Stimulated activated CD8-positive, alpha-beta memory T cell treated with anti-CD3 and anti-CD28 coated beads, Interleukin-7, amount 100 ng/mL, for 24 hours (primary cell): ENCODE results near the gene CHRNA10.

Experiments used
- DNase-seq: peaks from one replicate; pipeline ENCODE4 v3.0.0-alpha.2; 2020; ENCODE audit warnings: low read depth

CHRNA10 gene, protein sequence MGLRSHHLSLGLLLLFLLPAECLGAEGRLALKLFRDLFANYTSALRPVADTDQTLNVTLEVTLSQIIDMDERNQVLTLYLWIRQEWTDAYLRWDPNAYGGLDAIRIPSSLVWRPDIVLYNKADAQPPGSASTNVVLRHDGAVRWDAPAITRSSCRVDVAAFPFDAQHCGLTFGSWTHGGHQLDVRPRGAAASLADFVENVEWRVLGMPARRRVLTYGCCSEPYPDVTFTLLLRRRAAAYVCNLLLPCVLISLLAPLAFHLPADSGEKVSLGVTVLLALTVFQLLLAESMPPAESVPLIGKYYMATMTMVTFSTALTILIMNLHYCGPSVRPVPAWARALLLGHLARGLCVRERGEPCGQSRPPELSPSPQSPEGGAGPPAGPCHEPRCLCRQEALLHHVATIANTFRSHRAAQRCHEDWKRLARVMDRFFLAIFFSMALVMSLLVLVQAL

DNA sequence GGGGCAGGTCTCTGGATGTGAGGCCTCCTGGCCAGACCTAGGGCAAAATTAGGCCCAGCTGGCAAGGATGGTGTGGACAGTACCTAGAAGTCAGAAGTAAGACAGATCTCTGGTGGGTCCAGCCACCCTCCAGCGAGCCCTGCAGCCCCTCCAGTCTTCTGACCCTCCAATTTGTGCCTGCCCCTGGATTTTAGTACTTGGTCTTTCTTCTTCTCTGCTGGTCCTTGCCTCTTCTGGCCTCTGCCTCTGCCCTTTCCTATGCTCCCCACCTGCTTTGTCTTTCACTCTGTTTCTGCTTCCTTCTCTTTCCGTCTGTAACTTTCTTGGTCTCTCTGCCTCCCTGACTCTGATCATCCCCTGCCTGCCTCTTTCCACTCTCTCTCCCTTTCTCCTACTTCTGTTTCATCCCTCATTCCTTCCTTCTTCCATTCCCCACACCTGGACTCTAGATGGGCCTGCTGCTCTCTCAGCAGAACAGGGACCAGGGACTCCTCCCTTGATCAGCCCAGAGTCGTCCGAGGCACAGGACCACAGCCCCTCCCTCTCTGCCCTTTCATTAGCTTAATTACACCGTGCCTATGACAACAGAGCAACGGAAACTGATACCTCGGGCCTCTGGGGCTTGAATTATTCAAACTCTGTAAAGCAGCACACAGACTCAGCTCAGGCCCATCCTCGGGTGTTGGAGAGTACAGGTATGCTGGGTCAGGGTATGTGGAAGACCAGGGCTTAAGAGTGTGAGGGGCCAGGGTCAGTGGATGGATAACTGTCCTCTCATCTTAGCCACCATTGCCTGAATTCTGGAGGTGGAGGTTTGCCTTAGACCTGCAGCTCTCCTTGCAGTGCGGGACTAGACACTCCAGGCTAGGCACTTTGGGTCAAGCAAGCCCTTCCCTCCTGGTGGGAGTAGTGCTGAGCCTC lies at the start of gene CHRNA10:
TSS of gene CHRNA10 (minus strand) at position 51 of the 921 bp plus-strand sequence. CDS start 72 bp downstream, outside the sequence.
- no peak for DNase-seq

- no peak for DNase-seq
These were observed 41.1 kb upstream of the CHRNA10 start for GRCh38 chr11:3712274-3712673.

- no peak for DNase-seq
These were observed 39.5 kb upstream of the CHRNA10 start for GRCh38 chr11:3710485-3711259.

DNA sequence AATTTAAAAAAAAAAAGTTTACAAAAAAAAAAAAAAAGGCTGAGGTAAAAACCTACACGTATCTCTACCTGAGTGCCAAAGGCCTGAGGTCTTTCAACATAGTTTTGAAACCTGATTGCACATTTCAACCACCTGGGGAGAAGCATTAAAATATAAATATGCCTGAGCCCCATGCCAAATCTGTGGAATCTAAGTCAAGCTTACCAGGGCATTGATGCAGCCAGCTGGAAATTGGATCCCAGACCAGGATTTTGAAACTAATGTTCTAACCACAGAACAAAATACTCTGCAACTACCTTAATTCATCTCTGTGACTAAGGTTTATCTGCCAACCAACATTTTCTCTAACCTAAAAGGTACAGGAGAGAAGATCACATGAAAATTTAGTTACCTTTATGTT lies 38.8 kb upstream of the CHRNA10 start:
- no peak for DNase-seq

DNA sequence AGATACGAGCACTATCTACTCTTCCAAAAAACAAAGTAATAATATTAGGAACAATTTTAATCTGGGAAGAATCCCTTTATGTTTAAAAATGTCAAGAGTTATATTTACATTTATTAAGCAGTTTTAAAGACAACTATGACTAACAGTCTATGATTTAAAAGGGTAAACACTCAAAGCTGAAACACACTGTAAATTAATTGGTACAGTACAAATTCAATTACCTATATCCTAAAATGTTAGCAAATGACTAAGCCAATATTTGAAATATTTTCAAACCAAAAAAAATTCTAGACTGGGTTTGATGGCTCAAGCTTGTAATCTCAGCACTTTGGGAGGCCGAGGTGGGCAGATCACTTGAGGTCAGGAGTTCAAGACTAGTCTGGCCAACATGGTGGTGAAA lies 36.0 kb upstream of the CHRNA10 start:
- no peak for DNase-seq

GRCh38 chr11:3703383-3703782 lies 32.2 kb upstream of the CHRNA10 start:
- no peak for DNase-seq

DNA sequence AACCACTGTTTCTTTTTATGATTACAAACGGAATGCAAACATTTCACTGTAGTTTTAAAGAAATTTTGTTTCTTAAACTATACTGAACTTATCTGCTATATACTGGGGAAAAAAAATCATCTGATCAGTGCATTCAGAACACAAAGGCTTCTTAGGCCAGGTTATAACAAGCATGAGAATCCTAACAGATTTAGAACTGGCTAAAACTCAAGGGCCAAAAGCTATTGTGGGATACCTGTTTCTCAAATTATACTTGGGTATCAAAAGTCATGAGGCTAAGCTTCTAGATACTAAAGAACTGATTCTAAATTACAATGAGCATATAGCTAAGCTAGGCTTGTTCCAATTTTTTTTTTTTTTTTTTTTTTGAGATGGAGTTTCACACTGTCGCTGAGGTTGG lies 29.7 kb upstream of the CHRNA10 start:
- no peak for DNase-seq

- DNase-seq: no peak
These were observed 29.2 kb upstream of the CHRNA10 start for GRCh38 chr11:3700410-3700809.

DNA sequence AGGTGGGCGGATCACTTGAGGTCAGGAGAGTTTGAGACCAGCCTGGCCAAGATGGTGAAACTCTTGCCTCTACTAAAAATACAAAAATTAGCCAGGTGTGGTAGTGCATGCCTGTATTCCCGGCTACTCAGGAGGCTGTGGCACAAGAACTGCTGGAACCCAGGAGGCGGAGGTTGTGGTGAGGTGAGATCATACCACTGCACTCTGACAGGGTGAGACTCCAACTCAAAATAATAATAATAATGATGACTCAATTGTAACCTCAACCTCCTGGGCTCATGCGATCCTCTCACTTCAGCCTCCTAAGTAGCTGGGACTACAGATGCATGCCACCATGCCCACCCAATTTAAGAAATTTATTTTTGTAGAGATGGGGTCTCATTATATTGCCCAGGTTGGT lies 15.6 kb upstream of the CHRNA10 start:
- no peak for DNase-seq

- no peak for DNase-seq
These were observed 14.7 kb upstream of the CHRNA10 start for GRCh38 chr11:3685923-3686322.

- no peak for DNase-seq
These were observed 13.6 kb upstream of the CHRNA10 start for GRCh38 chr11:3684819-3685172.

DNA sequence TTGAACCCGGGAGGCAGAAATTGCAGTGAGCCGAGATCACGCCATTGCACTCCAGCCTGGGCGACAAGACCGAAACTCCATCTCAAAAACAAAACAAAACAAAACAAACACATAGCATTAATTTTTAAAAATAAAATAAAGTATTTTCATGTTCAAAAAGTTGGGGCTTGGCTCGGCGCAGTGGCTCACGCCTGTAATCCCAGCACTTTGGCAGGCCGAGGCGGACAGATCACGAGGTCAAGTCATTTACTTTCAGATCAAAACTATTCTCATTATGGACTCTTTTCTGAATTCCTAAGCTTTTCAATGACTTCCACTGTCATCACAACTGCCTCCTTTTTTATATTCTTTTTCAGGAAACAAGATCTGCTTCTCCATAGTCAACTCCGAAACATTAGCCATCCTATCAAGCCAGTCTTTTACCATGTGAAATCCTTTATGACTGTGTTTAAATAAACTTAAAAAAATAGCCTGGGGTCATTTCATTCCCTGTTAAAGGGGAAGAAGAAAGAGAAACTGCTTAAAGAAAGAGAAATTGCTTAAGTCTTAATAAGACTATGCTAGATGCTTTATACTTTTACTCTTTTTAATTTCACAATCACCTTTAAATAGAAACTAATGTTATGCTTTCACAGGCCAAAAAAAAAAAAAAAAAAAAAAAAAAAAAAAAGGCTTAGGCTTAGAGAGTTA lies 13.1 kb upstream of the CHRNA10 start:
- no peak for DNase-seq

DNA sequence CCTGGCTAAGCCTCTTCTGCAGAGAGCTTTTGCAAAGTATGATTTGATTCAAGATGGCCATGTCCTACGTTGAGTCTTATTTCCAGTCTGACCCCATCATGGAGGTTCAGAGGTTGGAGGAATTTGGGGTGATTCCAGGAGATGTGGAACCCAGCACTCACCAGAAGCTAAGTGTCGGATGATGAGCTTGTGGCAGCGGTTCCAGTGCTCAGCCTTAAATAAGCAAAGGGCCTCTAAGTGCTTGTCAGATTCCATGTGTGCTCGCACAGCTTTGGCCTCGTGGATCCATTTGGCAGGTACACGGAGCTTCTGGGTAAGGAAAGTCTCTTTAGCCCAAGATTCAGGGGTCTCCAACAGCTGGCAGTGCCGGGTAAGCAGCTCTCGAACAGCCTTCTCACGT lies 11.9 kb upstream of the CHRNA10 start:
- no peak for DNase-seq

DNA sequence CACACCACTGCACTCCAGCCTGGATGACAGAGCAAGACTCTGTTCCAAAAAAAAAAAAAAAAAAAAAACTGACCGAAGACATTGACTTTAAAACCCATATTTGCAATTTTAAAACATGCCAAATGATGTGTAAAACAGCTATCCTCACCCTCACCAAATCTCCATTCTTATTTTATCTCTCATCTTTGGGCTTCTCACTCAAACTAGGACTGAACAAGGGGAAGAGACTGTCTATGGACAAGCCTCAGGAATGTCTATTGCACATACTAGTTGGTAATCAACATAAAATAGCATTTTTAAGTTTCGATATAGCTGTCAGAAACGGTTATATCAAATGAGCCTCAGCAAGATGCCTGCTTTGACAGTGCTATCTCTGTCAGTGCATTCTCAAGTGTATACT lies 7.9 kb upstream of the CHRNA10 start:
- no peak for DNase-seq

DNA sequence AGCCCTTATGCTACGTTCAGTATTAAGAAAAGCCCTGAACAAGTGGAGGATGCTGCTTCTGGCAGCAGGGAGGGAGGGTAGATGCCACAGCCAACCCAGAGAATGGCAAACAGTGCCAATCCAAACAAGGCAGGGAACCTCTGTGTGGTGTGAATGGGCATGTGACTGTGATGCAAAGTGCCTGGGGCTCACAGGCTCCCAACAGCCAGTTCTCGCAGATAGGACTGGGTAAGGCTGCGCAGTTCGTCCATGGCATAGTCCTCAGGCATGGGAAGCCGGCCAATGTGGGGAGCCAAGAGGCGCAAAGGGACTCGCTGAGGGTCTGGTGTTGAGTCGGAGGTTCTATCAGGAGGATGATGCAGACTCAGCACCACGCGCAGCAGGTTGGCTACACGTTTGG lies 4.8 kb upstream of the CHRNA10 start:
- no peak for DNase-seq

DNA sequence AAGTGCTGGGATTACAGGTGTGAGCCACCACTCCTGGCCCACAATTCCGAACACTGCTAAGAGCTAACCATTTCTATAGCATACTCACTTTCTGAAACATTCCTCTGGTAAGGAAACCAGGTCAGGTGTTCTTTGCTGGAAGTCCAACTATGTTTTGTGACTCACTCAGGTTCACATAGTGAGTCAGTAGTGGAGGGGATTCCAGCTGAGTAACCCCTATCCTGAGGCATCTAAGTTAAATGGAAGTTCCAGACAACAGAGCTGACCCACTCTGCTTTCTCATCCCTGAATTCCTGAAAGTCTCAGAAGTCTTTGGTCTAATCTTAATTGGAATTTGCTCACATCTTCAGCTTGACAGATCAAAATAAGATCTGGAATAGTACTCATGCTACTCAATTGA lies 3.0 kb upstream of the CHRNA10 start:
- DNase-seq: no peak

GRCh38 chr11:3669742-3670183 lies 1.4 kb downstream of the CHRNA10 start:
- DNase-seq: no peak

DNA sequence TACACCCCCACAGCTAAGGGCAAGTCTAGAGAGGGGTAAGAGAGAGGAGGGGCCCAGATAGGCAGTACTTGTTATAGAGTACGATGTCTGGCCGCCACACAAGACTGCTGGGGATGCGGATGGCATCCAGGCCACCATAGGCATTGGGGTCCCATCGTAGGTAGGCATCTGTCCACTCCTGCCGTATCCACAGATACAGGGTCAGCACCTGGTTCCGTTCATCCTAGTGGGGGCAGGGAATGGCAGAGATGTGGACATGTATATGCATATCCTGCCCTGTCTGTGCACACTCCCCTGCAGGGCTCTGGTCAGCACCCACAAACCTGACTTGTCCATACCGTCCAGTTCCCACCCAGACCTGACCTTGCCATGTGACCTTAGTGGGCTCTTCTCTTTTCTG lies 2.1 kb downstream of the CHRNA10 start:
- no peak for DNase-seq

DNA sequence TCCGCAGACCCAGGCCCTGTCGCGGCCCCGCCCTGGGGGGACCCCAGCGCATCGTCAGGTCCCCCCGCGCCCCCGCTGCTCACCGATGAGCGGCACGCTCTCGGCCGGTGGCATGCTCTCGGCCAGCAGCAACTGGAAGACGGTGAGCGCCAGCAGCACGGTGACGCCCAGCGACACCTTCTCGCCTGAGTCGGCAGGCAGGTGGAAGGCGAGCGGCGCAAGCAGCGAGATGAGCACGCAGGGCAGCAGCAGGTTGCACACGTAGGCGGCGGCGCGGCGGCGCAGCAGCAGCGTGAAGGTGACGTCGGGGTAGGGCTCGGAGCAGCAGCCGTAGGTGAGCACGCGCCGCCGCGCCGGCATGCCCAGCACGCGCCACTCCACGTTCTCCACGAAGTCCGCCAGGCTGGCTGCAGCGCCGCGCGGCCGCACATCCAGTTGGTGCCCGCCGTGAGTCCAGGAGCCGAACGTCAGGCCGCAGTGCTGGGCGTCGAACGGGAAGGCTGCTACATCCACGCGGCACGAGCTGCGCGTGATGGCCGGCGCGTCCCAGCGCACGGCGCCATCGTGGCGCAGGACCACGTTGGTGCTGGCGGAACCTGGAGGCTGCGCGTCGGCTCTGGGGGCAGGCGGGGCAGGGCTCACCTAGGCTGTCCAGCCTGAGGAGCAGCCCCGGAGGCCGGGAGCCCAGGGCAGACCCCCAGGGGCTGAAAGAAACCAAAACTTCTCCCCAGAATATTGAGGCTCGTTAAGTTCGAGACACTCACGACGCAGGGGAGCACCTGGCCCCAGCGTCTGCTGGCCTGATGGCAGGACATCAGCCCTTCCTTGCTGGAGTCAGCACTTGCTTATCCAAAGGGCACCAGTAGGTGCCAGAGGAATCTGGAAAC lies 3.8 kb downstream of the CHRNA10 start:
- no peak for DNase-seq

- DNase-seq: no peak
These were observed 5.1 kb downstream of the CHRNA10 start for GRCh38 chr11:3666023-3666530.
